ENCODE results near the gene DDX49.
A peak's percentile ranks its signal among the peaks of the same experiment; 100 is the strongest.

Gene DDX49, protein sequence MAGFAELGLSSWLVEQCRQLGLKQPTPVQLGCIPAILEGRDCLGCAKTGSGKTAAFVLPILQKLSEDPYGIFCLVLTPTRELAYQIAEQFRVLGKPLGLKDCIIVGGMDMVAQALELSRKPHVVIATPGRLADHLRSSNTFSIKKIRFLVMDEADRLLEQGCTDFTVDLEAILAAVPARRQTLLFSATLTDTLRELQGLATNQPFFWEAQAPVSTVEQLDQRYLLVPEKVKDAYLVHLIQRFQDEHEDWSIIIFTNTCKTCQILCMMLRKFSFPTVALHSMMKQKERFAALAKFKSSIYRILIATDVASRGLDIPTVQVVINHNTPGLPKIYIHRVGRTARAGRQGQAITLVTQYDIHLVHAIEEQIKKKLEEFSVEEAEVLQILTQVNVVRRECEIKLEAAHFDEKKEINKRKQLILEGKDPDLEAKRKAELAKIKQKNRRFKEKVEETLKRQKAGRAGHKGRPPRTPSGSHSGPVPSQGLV

GRCh38 chr19:18919086-18919899 lies at the start of gene DDX49, which contains the start of gene COPE:
DDX49 (plus strand) TSS chr19:18919715; CDS start chr19:18919742, 27 bp downstream.
COPE (minus strand) TSS chr19:18919387; CDS start chr19:18919348, 39 bp downstream.
- DNase-seq (ENCODE audit: low read depth): peak; percentile 100

- no peak for DNase-seq (ENCODE audit: low read depth)
Observed at GRCh38 chr19:18869781-18870530, 49.6 kb upstream of the DDX49 start.

GRCh38 chr19:18870531-18871172 lies 48.9 kb upstream of the DDX49 start:
- no peak for DNase-seq (ENCODE audit: low read depth)

- no peak for DNase-seq (ENCODE audit: low read depth)
Observed at GRCh38 chr19:18871543-18871942, 48.0 kb upstream of the DDX49 start.

DNA sequence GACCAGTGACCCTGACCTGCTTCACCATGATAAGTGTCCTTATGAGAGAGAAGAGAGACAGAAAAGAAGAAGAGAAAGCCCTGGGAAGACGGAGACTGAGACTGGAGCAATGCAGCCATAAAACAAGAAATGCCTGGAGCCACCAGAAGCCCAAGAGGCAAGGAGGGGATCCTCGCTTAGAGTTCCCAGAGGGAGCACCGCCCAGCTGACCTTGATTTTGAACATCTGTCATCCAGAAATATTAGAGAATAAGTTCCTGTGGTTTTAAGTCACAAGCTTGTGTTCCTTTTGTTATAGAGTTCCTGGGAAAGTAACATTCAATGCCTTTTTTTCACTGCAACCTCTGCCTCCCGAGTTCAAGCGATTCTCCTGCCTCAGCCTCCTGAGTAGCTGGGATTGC lies 43.8 kb upstream of the DDX49 start:
- peak; percentile 57 for DNase-seq (ENCODE audit: low read depth)

DNA sequence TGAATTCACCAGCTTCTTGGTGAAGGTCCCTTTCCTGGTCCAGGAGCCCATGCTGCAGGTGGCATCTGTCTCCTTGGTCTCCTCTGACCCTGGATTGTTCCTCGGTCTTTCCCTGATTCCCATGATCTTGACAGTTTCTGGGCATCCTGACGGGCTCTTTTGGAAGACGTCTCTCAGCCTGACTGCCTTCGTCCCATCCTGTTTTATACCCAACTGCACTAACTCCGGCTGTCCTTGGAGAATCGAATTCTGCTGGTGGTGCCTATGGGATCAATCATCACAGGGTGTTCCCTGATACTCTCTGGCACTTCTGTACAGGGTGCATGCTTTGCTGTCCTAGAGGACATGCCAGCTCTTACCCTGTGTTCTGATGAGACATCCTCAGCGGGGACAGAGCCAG lies 42.6 kb upstream of the DDX49 start:
- no peak for DNase-seq (ENCODE audit: low read depth)

- no peak for DNase-seq (ENCODE audit: low read depth)
Observed at GRCh38 chr19:18878058-18878797, 41.3 kb upstream of the DDX49 start.

GRCh38 chr19:18878858-18879578 lies 40.5 kb upstream of the DDX49 start:
- DNase-seq (ENCODE audit: low read depth): no peak

DNA sequence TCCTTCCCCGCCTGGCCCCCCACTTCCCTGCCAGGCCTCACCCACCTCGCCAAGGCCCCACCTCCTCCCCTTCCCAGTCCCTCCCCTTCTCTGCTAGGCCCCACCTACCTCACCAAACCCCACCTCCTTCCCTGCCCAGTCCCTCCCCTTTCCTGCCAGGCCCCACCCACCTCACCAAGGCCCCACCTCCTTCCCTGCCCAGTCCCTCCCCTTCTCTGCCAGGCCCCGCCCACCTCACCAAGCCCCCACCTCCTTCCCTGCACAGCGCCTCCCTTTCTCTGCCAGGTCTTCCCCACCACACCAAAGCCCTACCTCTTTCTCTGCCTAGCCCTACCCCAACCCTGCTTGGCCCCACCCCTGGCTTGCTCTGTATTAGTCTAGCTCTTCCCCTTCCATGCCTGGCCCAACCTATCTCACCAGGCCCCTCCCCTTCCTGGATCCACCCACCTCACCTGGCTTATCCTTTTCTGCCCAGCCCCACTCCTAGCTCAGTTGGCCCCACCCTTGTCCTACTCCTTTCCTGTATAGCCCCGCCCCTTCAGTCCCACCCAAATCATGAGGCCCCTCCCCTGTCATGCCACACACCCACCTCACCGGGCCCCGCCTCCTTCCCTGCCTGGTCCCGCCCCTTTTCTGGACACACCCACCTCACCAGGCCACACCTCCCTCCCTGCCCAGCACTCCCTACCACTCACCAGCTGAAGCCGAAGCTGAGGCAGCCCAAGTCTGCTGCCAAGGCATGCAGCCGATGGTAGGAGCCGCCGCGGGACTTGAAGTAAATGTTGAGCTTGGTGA lies 39.7 kb upstream of the DDX49 start:
- no peak for DNase-seq (ENCODE audit: low read depth)

- no peak for DNase-seq (ENCODE audit: low read depth)
Observed at GRCh38 chr19:18881491-18881890, 38.0 kb upstream of the DDX49 start.

- no peak for DNase-seq (ENCODE audit: low read depth)
Observed at GRCh38 chr19:18883526-18884304, 35.8 kb upstream of the DDX49 start.

DNA sequence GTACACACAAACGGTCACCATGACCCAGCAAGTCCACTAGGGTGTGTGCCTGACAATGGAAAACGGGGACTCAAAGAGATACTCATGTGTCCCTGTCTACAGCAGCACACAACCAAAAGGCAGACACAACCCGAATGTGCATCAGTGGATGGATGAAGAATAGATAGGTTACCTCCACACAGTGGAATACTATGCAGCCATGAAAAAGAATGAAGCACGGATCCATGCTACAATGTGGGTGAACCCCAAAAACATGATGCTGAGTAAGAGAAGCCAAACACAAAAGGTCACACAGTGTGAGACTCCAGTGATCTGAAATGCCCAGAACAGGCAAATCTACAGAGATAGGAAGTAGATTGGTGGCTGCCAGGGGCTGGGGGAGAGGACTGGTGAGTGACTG lies 32.5 kb upstream of the DDX49 start:
- no peak for DNase-seq (ENCODE audit: low read depth)

- DNase-seq (ENCODE audit: low read depth): no peak
Observed at GRCh38 chr19:18889949-18890745, 29.4 kb upstream of the DDX49 start.

- no peak for DNase-seq (ENCODE audit: low read depth)
Observed at GRCh38 chr19:18893587-18894253, 25.8 kb upstream of the DDX49 start.

DNA sequence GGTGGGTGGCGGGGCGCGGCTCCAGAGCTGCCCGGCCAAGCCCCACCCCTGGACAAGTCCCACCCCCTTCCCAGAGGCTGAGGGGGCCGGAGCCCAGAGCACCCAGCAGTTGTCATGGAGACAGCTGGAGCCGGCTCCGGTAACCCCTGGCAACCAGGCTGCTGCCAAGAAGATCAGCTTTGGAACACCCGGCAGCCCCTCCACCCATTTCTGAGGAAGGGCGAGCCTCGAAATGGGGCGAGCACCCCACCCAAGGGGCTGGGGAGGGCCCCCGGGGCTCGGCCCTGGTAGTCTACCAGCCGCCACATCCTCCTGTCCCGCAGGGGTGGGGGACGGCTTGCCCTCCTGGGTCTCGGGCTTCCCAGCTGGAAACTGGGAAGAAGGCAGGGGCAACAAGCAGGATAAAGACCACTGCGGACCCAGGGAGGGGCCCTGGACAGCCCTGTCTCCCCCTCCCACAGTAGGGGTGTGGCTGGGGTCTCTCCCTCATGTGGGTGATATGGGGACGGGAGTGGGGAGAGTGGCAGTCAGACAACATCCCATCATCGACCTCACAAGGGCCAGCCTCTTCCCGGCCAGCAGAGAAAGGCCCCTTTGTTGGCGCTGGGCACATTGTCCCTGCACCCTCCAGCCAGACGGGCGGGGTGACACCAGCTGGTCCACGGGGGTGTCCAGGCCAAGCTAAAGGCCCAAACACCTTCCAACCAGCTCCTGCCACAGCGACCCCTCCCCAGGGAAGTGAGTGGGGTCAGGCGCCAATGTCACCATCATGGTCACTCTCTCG lies 25.1 kb upstream of the DDX49 start:
- DNase-seq (ENCODE audit: low read depth): peak; percentile 27

DNA sequence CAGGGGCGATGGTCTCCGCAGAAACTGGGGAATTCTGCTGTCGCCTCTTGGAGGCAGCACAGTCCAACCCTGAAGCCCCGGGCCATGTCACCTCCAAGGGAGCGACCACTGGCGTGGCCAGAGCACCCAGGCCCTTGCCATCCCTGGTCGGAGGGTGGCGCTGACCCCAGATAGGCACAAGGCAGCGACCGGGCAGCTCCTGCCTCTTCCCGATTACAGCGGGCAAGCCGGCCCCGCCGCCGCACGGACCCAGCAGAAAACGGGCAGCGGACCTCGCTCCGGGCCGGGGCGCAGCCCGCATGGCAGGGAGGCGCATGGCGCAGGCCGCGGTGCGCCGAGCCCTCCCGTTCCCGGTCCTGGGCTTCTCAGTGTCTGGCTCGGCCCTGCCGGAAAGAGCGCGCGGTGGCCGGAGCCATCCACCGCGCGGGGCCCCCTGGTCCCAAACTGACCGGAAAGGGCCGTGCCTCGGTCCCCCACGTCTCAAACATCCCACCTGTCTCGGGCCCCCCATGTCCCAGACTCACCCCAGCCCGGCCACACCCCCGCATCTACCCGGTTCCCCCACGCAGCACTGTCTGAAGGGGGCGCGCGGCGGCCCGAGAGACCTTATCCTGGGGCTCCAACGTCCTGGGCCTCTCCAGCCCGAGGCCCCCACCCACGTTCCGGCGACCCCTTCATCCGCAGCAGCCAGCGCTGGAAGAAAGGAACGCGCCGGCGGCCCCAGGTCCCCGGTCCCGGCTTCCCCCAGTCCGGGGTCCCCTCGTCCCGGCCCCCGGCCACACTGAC lies 24.3 kb upstream of the DDX49 start:
- no peak for DNase-seq (ENCODE audit: low read depth)

Data from amniotic epithelial cell (primary cell).